Choroid plexus epithelial cell (primary cell): ENCODE results near the gene ZNF444.

Experiments
- DNase-seq: peaks from one replicate; pipeline ENCODE4 v3.0.0-alpha.2; 2010; ENCODE audit warnings: low read depth
- H3K4me3 ChIP-seq: 2 replicates; pipeline ENCODE4 v1.5.1; 2011; ENCODE audit warnings: low read depth, mild to moderate bottlenecking, control low read depth, low read length, moderate library complexity
- CTCF ChIP-seq: conservative IDR thresholded peaks from 2 replicates; pipeline ENCODE4 v1.5.1; 2011; ENCODE audit warnings: low read depth, mild to moderate bottlenecking, control low read depth, inconsistent platforms, low read length, moderate library complexity

Gene ZNF444

DNA sequence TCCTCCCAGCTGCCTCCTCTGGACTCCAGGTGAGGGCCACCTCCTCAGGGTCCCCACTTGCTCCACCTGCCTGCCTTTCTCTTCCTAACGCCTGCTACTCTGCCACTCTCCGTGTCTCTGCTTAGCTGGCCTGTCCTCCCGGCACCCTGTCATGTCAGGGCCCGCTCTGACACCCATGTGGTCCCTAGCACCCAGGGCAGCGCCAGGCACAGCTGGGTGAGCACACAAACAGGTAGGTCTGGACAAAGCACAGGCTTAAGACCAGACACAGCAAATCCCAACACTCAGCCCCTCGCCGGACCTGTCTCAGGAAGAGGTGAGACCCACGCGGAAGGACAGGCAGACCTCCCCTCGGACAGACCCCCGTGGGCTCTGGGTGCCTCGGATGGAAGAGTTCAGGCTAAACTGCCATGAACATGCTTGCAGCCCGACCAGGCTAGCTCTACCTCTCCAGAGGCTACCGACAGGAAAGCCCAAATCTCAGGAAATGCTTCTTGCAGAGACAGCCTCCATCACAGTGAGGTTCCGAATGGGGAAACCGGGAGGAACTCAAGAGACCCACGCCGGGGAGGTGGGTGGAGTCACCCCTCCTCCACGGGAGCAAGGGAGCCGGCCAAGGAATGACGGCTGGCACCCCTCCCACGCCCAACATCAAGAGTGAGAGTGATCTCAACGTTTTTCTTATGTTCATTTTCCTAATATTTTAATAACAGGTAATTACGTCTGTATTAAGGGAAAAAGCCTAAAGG, 32.5 kb upstream of the ZNF444 start:
- peak; percentile 42 for DNase-seq
- no peak overlapping the region for H3K4me3 ChIP-seq
- no peak for TF ChIP-seq CTCF

DNA sequence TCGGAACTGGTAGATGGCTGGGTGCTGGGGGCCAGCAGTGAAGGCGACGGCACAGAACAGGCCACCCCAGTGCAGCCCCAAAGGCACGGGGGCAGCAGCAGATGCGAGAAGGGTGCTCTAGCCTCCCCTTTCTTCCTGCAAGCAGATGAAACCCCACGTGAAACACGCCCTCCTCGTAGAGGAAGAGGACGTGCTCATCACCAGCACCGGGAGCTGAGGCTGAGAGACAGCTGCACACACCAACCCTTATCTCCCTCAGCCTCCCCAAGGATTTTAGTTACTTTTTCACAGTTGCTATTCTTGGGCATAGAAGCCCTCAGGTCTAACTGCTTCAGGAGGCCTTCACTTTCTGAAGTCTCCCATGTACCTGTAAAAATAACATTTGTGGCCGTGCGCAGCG, 31.9 kb upstream of the ZNF444 start:
- peak; percentile 70 for DNase-seq
- H3K4me3 ChIP-seq, result no peak overlapping the region

DNA sequence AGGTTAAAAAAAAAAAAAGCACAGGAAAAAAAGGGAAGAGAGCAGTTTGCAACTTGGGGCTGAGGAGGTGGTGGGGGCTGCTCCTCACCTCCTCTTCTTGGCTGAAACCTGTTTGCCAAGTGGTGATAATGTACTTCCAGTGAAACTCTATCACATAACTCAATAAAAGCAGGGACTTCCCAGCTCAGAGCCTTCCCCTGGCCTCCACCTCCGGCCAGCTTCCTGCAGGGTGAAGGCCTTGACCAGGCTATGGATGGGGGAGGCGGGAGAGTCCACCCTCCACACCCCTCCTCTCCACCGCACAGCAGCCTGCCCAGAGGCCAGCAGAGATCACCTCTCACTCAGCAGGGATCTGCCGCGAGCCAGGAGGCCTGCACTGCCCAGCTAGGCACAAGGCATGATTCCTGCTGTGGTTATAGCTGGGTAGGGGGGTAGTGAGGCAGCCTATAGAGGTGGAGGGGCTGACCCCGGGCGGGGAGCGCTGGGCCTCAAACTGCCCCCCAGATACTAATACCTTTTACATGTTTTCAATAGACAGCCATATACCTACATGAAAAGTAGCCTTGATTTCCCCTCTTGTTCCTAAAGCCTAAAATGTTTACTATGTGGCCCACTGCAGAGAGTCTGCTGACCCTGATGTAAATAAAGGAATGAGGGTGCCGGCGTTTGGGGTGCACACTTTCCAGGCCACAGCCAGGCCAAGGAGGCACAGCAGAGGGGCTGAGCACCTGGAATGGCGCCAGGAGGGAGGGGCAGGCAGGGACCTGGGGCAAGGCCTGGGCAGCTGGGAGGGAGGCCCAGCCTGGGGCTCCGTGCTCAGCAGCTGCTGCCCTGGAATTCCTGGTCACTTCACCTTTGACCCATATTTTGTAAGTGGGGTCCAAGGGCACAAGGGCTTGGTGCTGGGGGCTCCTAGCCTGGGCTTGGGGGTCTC, 30.3 kb upstream of the ZNF444 start:
- DNase-seq, result peak; percentile 80
- H3K4me3 ChIP-seq, result peak overlapping the region; percentile 13
- TF ChIP-seq CTCF, result no peak

More for the DNA sequence above, 31.9 kb upstream of the ZNF444 start:
- TF ChIP-seq CTCF, result no peak

DNA sequence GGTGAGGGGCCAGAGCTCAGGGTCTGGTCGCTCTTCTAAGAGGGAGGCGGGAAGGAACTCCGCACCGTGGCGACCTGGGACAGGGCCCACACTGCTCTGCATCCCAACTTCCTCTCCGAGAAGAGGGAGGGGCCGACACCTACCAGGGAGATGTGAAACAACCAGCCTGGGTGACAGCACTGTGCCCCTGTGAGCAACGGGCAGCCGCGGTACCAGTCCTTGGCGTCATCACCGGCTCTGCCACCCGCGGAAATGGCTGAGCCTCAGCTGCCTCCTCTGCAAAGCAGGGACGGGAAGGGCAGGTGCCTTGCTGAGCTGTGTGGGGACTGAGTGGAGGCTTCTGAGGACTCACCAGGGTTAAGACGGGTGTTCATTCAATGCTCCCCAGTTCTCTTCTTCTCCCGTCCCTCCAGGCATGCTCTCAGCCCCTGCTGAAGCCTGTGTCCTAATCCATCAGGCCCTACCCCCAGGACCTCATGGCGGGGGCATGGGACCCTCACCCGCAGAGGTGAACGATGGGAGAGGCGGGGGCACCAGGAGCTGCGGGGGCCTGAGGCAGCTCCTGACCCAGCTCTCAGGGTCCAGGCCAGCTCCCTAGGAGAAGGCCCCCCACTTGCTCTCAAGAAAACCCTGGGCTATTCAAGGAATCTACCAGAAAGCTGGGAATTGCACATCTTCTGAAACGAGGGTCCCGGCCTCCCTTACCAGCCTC, 29.3 kb upstream of the ZNF444 start:
- no peak overlapping the region for H3K4me3 ChIP-seq
- no peak for DNase-seq
- TF ChIP-seq CTCF, result no peak

DNA sequence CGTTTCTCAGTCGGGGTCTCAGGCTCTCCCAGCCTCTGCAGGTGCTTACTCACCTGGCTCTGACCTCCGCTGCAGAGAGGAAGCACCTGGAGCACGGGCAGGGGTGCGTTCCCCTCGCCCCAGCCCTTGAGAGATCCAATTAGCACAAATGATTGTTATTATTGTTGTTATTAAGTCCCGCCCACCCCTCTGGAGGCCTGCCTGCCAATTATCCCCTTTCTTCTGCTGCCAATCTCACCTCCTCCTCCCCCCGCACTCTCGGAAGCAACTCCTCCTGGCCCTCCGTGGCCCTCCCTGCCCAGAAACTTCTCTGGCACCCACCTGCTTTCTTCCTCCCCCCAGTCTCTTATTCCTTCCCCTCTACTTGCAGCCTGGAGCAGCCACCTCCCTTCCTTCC, 28.8 kb upstream of the ZNF444 start:
- no peak for DNase-seq
- no peak overlapping the region for H3K4me3 ChIP-seq
- no peak for TF ChIP-seq CTCF

GRCh38 chr19:56113074-56113632, 27.9 kb upstream of the ZNF444 start:
- H3K4me3 ChIP-seq, result no peak overlapping the region
- no peak for DNase-seq
- no peak for TF ChIP-seq CTCF
